Measurements from ENCODE around the gene PTGIS. TPM values are rescaled to one million over a fixed set of nuclear protein-coding genes. Genes with fewer than 3 reads are reported as not detected.

The PTGIS gene
- total RNA-seq, 1 donor, result 89.8 TPM

GRCh38 chr20:49466114-49466912 lies 101.6 kb downstream of the PTGIS start:
- Histone ChIP-seq H3K36me3 (ENCODE audit: insufficient read depth, low read length) (no peaks in the 10 kb centered on the region), H3K79me2 (ENCODE audit: insufficient read depth, low read length) (no peaks in the 10 kb centered on the region), H3K4me2 (ENCODE audit: insufficient read depth, low read length) (no peak overlapping the region), H2AFZ (ENCODE audit: low read length) (no peak overlapping the region), H3K27ac (ENCODE audit: low read depth, low read length) (no peak overlapping the region), H3K9me3 (ENCODE audit: low read depth, low read length) (no peaks in the 10 kb centered on the region), H3K4me3 (ENCODE audit: insufficient read depth, low read length) (no peak overlapping the region), H4K20me1 (ENCODE audit: insufficient read depth, low read length) (no peaks in the 10 kb centered on the region), H3K27me3 (ENCODE audit: insufficient read depth, low read length) (peaks cover 31% of the 10 kb centered on the region), H3K4me1 (ENCODE audit: insufficient read depth, low read length) (no peaks in the 10 kb centered on the region)
- TF ChIP-seq, protein P1, sequence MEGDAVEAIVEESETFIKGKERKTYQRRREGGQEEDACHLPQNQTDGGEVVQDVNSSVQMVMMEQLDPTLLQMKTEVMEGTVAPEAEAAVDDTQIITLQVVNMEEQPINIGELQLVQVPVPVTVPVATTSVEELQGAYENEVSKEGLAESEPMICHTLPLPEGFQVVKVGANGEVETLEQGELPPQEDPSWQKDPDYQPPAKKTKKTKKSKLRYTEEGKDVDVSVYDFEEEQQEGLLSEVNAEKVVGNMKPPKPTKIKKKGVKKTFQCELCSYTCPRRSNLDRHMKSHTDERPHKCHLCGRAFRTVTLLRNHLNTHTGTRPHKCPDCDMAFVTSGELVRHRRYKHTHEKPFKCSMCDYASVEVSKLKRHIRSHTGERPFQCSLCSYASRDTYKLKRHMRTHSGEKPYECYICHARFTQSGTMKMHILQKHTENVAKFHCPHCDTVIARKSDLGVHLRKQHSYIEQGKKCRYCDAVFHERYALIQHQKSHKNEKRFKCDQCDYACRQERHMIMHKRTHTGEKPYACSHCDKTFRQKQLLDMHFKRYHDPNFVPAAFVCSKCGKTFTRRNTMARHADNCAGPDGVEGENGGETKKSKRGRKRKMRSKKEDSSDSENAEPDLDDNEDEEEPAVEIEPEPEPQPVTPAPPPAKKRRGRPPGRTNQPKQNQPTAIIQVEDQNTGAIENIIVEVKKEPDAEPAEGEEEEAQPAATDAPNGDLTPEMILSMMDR (IDR thresholded peaks at IDR 0.05; ENCODE audit: extremely low read depth, low read depth, low read length), result no peak
- no peak for DNase-seq (ENCODE audit: insufficient read length, low spot score, missing footprints)

GRCh38 chr20:49464556-49464955 lies 103.4 kb downstream of the PTGIS start:
- no peak overlapping the region for H3K4me3 ChIP-seq (ENCODE audit: insufficient read depth, low read length)
- TF ChIP-seq, protein P1 (IDR thresholded peaks at IDR 0.05; ENCODE audit: extremely low read depth, low read depth, low read length), result no peak
- no peaks in the 10 kb centered on the region for H3K36me3 ChIP-seq (ENCODE audit: insufficient read depth, low read length)

DNA sequence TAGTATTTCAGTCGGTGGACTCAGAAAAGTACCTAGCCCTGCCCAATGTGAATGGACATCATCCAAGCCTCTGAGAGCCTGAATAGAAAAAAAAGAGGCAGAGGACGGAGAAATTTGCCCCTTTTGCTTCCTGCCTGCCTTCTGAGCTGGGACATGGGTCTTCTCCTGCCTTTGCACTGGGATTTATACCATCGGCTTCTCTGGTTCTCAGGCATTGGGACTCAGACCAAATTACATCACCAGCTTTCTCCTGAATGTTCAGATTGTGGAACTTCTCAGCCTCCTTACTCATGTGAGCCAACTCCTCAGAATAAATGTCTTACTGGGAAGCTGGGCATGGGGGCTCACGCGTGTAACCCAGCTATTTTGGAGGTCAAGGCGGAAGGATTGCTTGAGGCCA lies 105.3 kb downstream of the PTGIS start:
- H3K27me3 ChIP-seq (ENCODE audit: insufficient read depth, low read length), result peaks cover 37% of the 10 kb centered on the region
- H3K9me3 ChIP-seq (ENCODE audit: low read depth, low read length), result no peaks in the 10 kb centered on the region
- TF ChIP-seq, protein P1 (IDR thresholded peaks at IDR 0.05; ENCODE audit: extremely low read depth, low read depth, low read length), result no peak

More at GRCh38 chr20:49464556-49464955, 103.4 kb downstream of the PTGIS start:
- DNase-seq (ENCODE audit: insufficient read length, low spot score, missing footprints), result no peak
- Histone ChIP-seq H2AFZ (ENCODE audit: low read length) (no peak overlapping the region), H3K27ac (ENCODE audit: low read depth, low read length) (no peak overlapping the region), H3K4me1 (ENCODE audit: insufficient read depth, low read length) (peaks cover 4% of the 10 kb centered on the region), H3K79me2 (ENCODE audit: insufficient read depth, low read length) (no peaks in the 10 kb centered on the region), H3K27me3 (ENCODE audit: insufficient read depth, low read length) (peaks cover 31% of the 10 kb centered on the region), H4K20me1 (ENCODE audit: insufficient read depth, low read length) (no peaks in the 10 kb centered on the region), H3K4me2 (ENCODE audit: insufficient read depth, low read length) (no peak overlapping the region), H3K9me3 (ENCODE audit: low read depth, low read length) (no peaks in the 10 kb centered on the region)

GRCh38 chr20:49461894-49462620 lies 105.9 kb downstream of the PTGIS start:
- Histone ChIP-seq H3K9me3 (ENCODE audit: low read depth, low read length) (no peaks in the 10 kb centered on the region), H3K36me3 (ENCODE audit: insufficient read depth, low read length) (no peaks in the 10 kb centered on the region), H4K20me1 (ENCODE audit: insufficient read depth, low read length) (no peaks in the 10 kb centered on the region), H3K4me2 (ENCODE audit: insufficient read depth, low read length) (no peak overlapping the region), H3K27ac (ENCODE audit: low read depth, low read length) (no peak overlapping the region), H2AFZ (ENCODE audit: low read length) (no peak overlapping the region), H3K27me3 (ENCODE audit: insufficient read depth, low read length) (peaks cover 41% of the 10 kb centered on the region), H3K79me2 (ENCODE audit: insufficient read depth, low read length) (no peaks in the 10 kb centered on the region), H3K4me1 (ENCODE audit: insufficient read depth, low read length) (peaks cover 4% of the 10 kb centered on the region), H3K4me3 (ENCODE audit: insufficient read depth, low read length) (no peak overlapping the region)
- TF ChIP-seq, protein P1 (IDR thresholded peaks at IDR 0.05; ENCODE audit: extremely low read depth, low read depth, low read length), result no peak
- no peak for DNase-seq (ENCODE audit: insufficient read length, low spot score, missing footprints)

More for the DNA sequence above, 105.3 kb downstream of the PTGIS start:
- H3K4me1 ChIP-seq (ENCODE audit: insufficient read depth, low read length), result peaks cover 4% of the 10 kb centered on the region
- no peaks in the 10 kb centered on the region for H4K20me1 ChIP-seq (ENCODE audit: insufficient read depth, low read length)
- DNase-seq (ENCODE audit: insufficient read length, low spot score, missing footprints), result no peak
- H3K36me3 ChIP-seq (ENCODE audit: insufficient read depth, low read length), result no peaks in the 10 kb centered on the region
- no peak overlapping the region for H2AFZ ChIP-seq (ENCODE audit: low read length)
- no peak overlapping the region for H3K4me2 ChIP-seq (ENCODE audit: insufficient read depth, low read length)
- H3K4me3 ChIP-seq (ENCODE audit: insufficient read depth, low read length), result no peak overlapping the region
- H3K27ac ChIP-seq (ENCODE audit: low read depth, low read length), result no peak overlapping the region
- no peaks in the 10 kb centered on the region for H3K79me2 ChIP-seq (ENCODE audit: insufficient read depth, low read length)
